Natural killer cell (primary cell): Measurements from ENCODE around the gene CDH26. TPM values are rescaled to one million over a fixed set of nuclear protein-coding genes. Genes with fewer than 3 reads are reported as not detected.

Source experiments
- ATAC-seq, 3 donors: fragments of 150-1000 bp in 2 of 3; fragments of 200-7000 bp in 1 of 3; cut with Tn5 transposase; 1 replicate in 1 of 3; 2 replicates in 2 of 3; pipeline ENCODE4 v1.10.0; 2021; ENCODE audit warnings: mild to moderate bottlenecking in 2 of 3, moderate library complexity in 2 of 3
- DNase-seq, 2 donors: peaks; one replicate each; pipeline versions ENCODE4 v3.0.0 to v3.0.0-alpha.2; 2013 to 2021; ENCODE audit warnings: mixed read lengths in 1 of 2
- H3K27ac ChIP-seq: one replicate; pipeline ENCODE4 v1.5.1; 2013; ENCODE audit warnings: mild to moderate bottlenecking, low read length
- H3K27me3 ChIP-seq: one replicate; pipeline ENCODE4 v1.6.1; 2013; ENCODE audit warnings: low read length; ENCODE audit not compliant: control insufficient read depth, insufficient read depth
- H3K36me3 ChIP-seq: one replicate; pipeline ENCODE4 v1.6.1; 2013; ENCODE audit warnings: low read length; ENCODE audit not compliant: control insufficient read depth, insufficient read depth
- H3K4me1 ChIP-seq: one replicate; pipeline ENCODE4 v1.6.1; 2013; ENCODE audit warnings: low read length; ENCODE audit not compliant: control insufficient read depth, insufficient read depth
- H3K4me3 ChIP-seq: one replicate; pipeline ENCODE4 v1.5.1; 2013; ENCODE audit warnings: low read length
- H3K9me3 ChIP-seq: one replicate; pipeline ENCODE4 v1.6.1; 2013; ENCODE audit warnings: low read length; ENCODE audit not compliant: control insufficient read depth, insufficient read depth
- H3K27ac Mint-ChIP-seq, 2 donors: one replicate each; pipeline ENCODE4 v1.8.0; 2022; ENCODE audit warnings: mild to moderate bottlenecking in 2 of 2, mixed read lengths in 2 of 2, moderate library complexity in 1 of 2
- H3K27me3 Mint-ChIP-seq, 2 donors: one replicate each; pipeline ENCODE4 v1.8.0; 2022; ENCODE audit warnings: low read depth in 2 of 2, mixed read lengths in 2 of 2
- H3K36me3 Mint-ChIP-seq: one replicate; pipeline ENCODE4 v1.8.0; 2022; ENCODE audit warnings: mixed read lengths
- H3K4me1 Mint-ChIP-seq, 2 donors: one replicate each; pipeline ENCODE4 v1.8.0; 2022; ENCODE audit warnings: mixed read lengths in 2 of 2
- H3K4me3 Mint-ChIP-seq: one replicate; pipeline ENCODE4 v1.8.0; 2022; ENCODE audit warnings: mild to moderate bottlenecking, moderate library complexity, mixed read lengths
- H3K9me3 Mint-ChIP-seq, 2 donors: one replicate each; pipeline ENCODE4 v1.8.0; 2022; ENCODE audit warnings: mixed read lengths in 2 of 2
- CTCF ChIP-seq: fragments of 200-600 bp; IDR thresholded peaks from one replicate; pipeline ENCODE4 v1.8.0; 2022; ENCODE audit warnings: antibody characterized with exemption
- WGBS: methylation state at CpG from one replicate; pipeline ENCODE4 v1.1.7; 2013; ENCODE audit warnings: missing lambda C conversion rate; ENCODE audit not compliant: insufficient coverage; 5-methylcytosine and 5-hydroxymethylcytosine counted together
- intact Hi-C: fragments of 100-400 bp; cut with micrococcal nuclease; formaldehyde crosslinking; loops from one replicate; pipeline ENCODE4 v1.14.2; 2022
- total RNA-seq, 4 donors: library from RNA; stranded (reverse); fragments of 120-200 nt in 1 of 4; gene quantifications; one replicate each; pipeline versions ENCODE4 v1.2.3 to v1.2.4, GENCODE V29; 2013 to 2022

CDH26 gene
- total RNA-seq, 3 donors from 2014 or later (not counting 1 experiment from before 2014, with no cell fraction given), result 1.2 to 2.0 (median 1.8) TPM

- no peaks in the 10 kb centered on the region for H3K36me3 Mint-ChIP-seq
- WGBS, result 79% methylated on average over 2 of the region's 2 CpGs
- DNase-seq (no peak), ATAC-seq (no peak)
- intact Hi-C loops, result no loop called here
- Histone ChIP-seq H3K27me3 (no peaks in the 10 kb centered on the region), H3K4me3 (no peak overlapping the region), H3K4me1 (peaks cover 31% of the 10 kb centered on the region), H3K36me3 (no peaks in the 10 kb centered on the region), H3K27ac (no peak overlapping the region), H3K9me3 (no peaks in the 10 kb centered on the region)
- peaks cover 16 to 18% of the 10 kb centered on the region in 2 donors for H3K27me3 Mint-ChIP-seq
- H3K4me1 Mint-ChIP-seq, result peaks cover 30 to 37% of the 10 kb centered on the region in 2 donors
- no peak overlapping the region for H3K27ac Mint-ChIP-seq
- TF ChIP-seq CTCF, result no peak
- no peak overlapping the region for H3K4me3 Mint-ChIP-seq
- H3K9me3 Mint-ChIP-seq, result no peaks in the 10 kb centered on the region
Observed at GRCh38 chr20:60007464-60007863, 49.2 kb downstream of the CDH26 start.

- Histone ChIP-seq H3K4me3 (no peak overlapping the region), H3K27ac (no peak overlapping the region), H3K36me3 (no peaks in the 10 kb centered on the region), H3K27me3 (no peaks in the 10 kb centered on the region), H3K4me1 (peaks cover 33% of the 10 kb centered on the region), H3K9me3 (no peaks in the 10 kb centered on the region)
- intact Hi-C loops, result no loop called here
- DNase-seq (peak in 1 of 2 donors; percentile 25), ATAC-seq (peak; percentile 37 to 70 (median 58))
- peaks cover 35 to 41% of the 10 kb centered on the region in 2 donors for H3K4me1 Mint-ChIP-seq
- H3K27me3 Mint-ChIP-seq, result peaks cover 14 to 18% of the 10 kb centered on the region in 2 donors
- no peaks in the 10 kb centered on the region for H3K9me3 Mint-ChIP-seq
- WGBS, result 62% methylated on average over 3 of the region's 3 CpGs
- H3K4me3 Mint-ChIP-seq, result no peak overlapping the region
- TF ChIP-seq CTCF, result no peak
- no peaks in the 10 kb centered on the region for H3K36me3 Mint-ChIP-seq
- H3K27ac Mint-ChIP-seq, result no peak overlapping the region
Observed at GRCh38 chr20:60008130-60008808, 50.0 kb downstream of the CDH26 start.

- Histone ChIP-seq H3K36me3 (no peaks in the 10 kb centered on the region), H3K4me3 (no peak overlapping the region), H3K9me3 (no peaks in the 10 kb centered on the region), H3K27me3 (peaks cover 2% of the 10 kb centered on the region), H3K27ac (no peak overlapping the region), H3K4me1 (peaks cover 33% of the 10 kb centered on the region)
- Mint-ChIP-seq H3K36me3 (no peaks in the 10 kb centered on the region), H3K27ac (no peak overlapping the region), H3K27me3 (peaks cover 14 to 18% of the 10 kb centered on the region in 2 donors), H3K4me3 (no peak overlapping the region), H3K4me1 (peaks cover 35 to 41% of the 10 kb centered on the region in 2 donors), H3K9me3 (no peaks in the 10 kb centered on the region)
- DNase-seq, result no peak
- ATAC-seq, result no peak
- intact Hi-C loops, result no loop called here
- 98% methylated on average over 11 of the region's 13 CpGs for WGBS
- no peak for TF ChIP-seq CTCF
Observed at GRCh38 chr20:60009318-60009717, 51.1 kb downstream of the CDH26 start.
